Ammon's horn (tissue), 1 donor: ENCODE results near the gene RSPRY1.
"Not testable (repeated sequence)": the region's sequence is repeated elsewhere in the genome, so short reads cannot be mapped to it uniquely, and the experiment has no call there.

Experiments used
- DNase-seq: peaks from one replicate; pipeline ENCODE4 v3.0.0-alpha.2; 2016; ENCODE audit warnings: low spot score

Gene RSPRY1

GRCh38 chr16:57271867-57272495 lies 85.9 kb downstream of the RSPRY1 start:
- DNase-seq = no peak

DNA sequence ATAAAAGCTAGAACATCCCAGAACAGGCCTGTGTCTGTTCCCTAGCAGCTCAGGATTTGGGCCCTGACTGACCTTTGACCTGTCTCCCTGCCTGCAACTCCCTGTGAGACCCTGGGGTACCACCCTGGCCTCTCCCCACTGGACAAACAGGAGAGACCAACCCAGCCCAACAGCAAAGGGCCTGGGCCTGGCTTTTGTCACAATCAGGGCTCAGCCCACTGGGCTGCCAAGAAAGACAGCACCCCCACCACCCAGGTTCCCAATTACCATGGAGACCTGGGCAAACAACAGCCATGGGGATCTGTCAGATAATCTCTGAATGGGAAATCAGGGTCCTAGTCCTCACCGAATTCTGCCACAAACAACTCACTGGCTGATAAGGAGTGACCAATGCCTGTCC lies 87.2 kb downstream of the RSPRY1 start:
- DNase-seq = no peak

- no peak for DNase-seq
Observed at GRCh38 chr16:57273826-57274225, 87.7 kb downstream of the RSPRY1 start.

DNA sequence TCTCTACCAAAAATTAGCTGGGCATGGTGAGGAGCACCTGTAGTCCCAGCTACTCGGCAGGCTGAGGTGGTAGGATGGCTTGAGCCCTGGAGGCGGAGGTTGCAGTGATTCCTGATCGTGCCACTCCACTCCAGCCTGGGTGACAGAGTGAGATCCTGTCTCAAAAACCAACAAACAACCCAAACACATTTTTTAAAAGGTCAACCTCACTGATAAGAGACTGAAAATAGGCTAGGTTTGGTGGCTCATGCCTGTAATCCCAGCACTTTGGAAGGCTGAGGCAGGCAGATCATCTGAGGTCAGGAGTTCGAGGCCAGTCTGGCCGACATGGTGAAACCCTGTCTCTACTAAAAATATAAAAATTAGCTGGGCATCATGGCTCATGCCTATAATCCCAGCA lies 89.8 kb downstream of the RSPRY1 start:
- DNase-seq = not testable (repeated sequence)

DNA sequence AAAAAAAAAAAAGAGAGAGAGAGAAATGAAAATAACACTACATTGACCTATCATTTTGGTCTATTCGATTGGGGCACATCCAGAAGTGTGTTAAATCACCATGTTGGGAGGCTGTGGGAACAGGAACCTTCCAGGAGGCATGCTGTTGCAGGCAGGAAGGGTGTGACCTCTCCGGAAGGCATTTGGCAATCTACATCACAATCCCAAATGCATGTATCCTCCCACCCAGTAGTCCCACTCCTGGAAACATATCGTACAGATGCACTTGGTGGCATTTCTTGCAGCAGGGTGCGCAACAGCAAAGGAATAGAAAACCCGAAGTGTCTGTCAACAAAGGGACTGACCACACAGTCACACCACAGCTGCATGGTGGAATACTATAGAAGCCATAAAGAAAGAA lies 90.5 kb downstream of the RSPRY1 start:
- DNase-seq = no peak

DNA sequence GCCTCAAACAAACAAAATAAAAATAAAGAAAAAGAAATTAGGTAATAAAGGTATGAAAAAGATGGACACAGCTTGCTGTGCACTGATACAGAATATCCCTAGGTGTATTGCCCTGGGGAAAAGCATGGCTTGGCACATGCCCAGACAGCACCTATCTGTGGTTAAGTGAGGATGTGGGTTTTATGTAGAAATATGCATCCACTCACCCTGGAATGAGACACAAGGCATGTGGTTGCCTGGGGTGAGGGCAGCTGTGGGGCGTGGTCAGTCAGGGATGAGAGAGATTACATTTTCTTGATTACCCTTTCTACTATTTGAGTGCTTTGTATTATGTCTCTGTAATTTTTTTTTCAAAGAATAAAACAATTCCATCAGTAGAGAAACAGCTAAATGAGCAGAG lies 91.5 kb downstream of the RSPRY1 start:
- DNase-seq = no peak

DNA sequence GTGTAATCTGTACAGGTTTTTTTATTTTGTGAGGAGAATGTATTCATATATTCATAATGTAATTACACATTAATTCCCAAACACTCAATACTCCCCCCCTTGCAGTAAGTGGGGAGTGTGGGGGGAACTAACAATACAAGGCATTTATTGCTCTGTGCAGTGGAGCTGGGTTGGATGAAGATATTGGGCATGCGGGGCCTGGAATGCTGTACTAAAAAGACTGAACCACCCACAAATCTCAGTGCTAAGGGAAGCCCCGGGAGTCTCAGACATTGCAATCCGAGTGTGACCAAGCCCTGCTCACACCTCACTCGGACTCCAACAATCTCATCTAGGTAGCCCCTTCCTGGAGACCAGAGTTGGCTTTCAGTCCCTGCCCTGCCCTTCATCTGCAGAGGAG lies 92.4 kb downstream of the RSPRY1 start:
- peak; percentile 81 for DNase-seq

DNA sequence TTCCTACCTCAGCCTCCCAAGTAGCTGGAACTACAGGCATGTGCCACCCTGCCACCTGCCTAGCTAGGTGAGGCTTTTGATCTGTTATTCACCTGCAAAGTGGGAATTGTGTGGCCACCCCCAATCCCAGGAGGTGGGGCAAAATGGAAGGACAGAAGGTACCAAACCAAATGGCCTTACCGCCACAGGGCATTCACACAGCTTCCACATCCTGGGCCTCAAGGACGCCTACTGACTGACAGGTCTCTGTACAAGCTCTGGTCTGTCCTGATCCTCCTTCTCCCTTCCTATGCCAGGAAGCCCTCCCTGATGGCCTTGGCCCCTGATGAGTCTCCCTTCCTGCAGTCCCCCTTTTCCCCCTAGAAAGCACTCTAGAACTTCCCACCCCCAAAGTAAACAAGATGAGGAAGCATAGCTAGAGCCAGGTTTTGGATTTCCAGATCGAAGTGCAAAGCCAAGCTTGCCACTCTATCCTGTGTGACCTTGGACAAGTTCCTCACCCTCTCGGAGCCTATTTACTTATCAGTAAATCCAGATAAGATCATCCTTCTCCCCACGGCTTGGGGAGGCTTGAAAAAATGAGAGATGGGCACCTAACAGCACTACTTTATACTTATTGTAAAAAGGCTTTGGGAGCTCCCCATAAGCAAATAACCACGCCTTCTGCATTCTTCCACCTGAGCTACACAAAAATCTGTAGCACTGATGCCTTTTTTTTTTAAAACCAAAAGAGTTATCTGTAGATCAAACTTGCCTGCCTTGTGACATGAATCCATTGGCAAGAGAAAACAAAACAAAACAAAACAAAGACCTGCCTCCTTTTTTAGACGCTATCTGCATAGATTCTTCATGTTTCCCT lies 93.9 kb downstream of the RSPRY1 start:
- no peak for DNase-seq

- DNase-seq = no peak
Observed at GRCh38 chr16:57281791-57282190, 95.7 kb downstream of the RSPRY1 start.

GRCh38 chr16:57282510-57283213 lies 96.5 kb downstream of the RSPRY1 start:
- DNase-seq = no peak

DNA sequence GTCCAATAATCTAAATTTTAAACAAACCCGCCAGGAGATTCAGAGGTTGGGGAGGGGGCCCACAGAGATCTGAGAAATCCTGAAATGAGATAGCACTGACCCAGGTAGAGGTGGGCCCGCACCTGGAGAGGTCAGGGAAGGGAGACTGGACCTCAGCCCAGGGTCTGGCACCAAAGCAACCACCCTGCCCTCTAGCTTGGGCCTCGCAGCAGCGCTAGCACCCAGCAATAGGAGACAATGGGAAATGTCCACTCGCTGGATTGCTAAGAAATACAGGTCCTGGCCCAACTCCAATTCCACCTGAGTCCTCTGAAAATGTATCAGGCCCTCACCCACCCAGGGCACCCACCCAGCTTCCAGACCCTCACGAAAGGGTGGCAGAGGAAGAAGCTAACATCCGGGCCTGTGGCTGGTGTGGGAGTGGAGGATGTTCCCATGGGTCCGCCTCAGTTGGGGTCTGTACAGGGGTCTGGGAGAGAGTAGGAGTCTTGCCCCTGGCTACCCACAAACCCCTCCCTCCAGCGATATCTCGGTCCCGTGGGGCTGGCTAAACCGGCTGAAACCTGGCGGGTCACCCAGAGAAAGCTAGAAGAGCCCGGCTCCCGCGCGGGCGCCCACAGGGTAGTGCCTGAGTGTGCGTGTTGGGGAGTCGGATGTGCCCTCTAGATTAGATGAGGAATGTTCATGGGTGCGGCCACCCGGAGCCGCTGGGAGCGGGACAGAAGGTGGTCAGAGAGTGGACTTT lies 97.3 kb downstream of the RSPRY1 start:
- peak; percentile 58 for DNase-seq

GRCh38 chr16:57283959-57284208 lies 97.8 kb downstream of the RSPRY1 start:
- DNase-seq = no peak

- DNase-seq = peak; percentile 67
Observed at GRCh38 chr16:57284209-57284951, 98.3 kb downstream of the RSPRY1 start, which contains the start of gene PLLP. Gene PLLP (minus strand): TSS chr16:57284672. CDS start chr16:57284540, 132 bp downstream.

DNA sequence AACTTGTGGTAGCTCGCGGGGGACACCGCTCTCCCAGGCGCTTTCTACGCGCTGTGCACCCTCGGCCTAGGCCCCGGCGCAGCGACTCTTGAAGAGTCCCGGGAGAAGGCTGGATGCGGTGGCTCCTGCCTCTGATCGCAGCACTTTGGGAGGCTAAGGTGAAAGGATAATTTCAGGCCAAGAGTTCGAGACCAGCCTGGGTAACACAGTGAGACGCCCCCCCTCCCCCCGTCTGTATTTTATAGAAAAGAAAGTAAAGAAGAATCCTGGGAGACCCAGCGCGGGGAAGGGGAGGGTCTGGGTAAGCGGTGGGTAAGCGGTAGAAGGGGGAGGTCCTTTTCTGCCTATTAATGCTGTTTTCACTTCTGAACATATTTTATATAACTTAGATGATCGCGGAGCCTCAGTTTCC lies 98.8 kb downstream of the RSPRY1 start:
- DNase-seq = no peak

- no peak for DNase-seq
Observed at GRCh38 chr16:57285379-57285778, 99.2 kb downstream of the RSPRY1 start.

GRCh38 chr16:57289391-57290257 lies 103.5 kb downstream of the RSPRY1 start:
- peak; percentile 56 for DNase-seq
